Measurements from ENCODE around the gene DDX11.
"Not testable (repeated sequence)": the region's sequence is repeated elsewhere in the genome, so short reads cannot be mapped to it uniquely, and the experiment has no call there.

- TF ChIP-seq CTCF (conservative IDR thresholded peaks at IDR 0.05; ENCODE audit: low read depth, low read length); EZH2 (IDR thresholded peaks at IDR 0.05; ENCODE audit: low read length, unreplicated experiment): not testable (repeated sequence)
Observed at GRCh38 chr12:31150766-31151165, 77.1 kb downstream of the DDX11 start.

All from PC-3 (cell line).